Gastroesophageal sphincter (tissue), 4 donors: ENCODE measurements around the gene AK8. TPM values are rescaled to one million over a fixed set of nuclear protein-coding genes. Genes with fewer than 3 reads are reported as not detected.
"Not testable (repeated sequence)": the region's sequence is repeated elsewhere in the genome, so short reads cannot be mapped to it uniquely, and the experiment has no call there.

ENCODE experiments used
- ATAC-seq: fragments of 150-250 bp; one replicate; pipeline ENCODE4 v1.9.1; 2016; ENCODE audit warnings: mild to moderate bottlenecking, moderate library complexity
- H3K27ac ChIP-seq, 4 donors: fragments of 200-600 bp; sonication (generic) in 3 of 4; 1 replicate in 3 of 4; 2 replicates in 1 of 4; pipeline ENCODE4 v1.5.1; 2016 to 2019
- H3K27me3 ChIP-seq: fragments of 200-600 bp; sonication (generic); one replicate; pipeline ENCODE4 v1.5.1; 2019
- H3K36me3 ChIP-seq, 2 donors: fragments of 200-600 bp; sonication (generic); one replicate each; pipeline ENCODE4 v1.5.1; 2019; ENCODE audit warnings: control low read depth in 1 of 2
- H3K4me1 ChIP-seq, 3 donors: fragments of 200-600 bp; sonication (generic); 1 replicate in 2 of 3; 2 replicates in 1 of 3; pipeline ENCODE4 v1.5.1; 2016 to 2019; ENCODE audit warnings: control low read depth in 2 of 3
- H3K4me3 ChIP-seq, 2 donors: fragments of 200-600 bp; sonication (generic); one replicate each; pipeline ENCODE4 v1.5.1; 2019; ENCODE audit warnings: mild to moderate bottlenecking in 1 of 2, moderate library complexity in 1 of 2
- H3K9me3 ChIP-seq, 3 donors: fragments of 200-600 bp; sonication (generic); one replicate each; pipeline ENCODE4 v1.5.1; 2017 to 2019; ENCODE audit warnings: control low read depth in 2 of 3
- CTCF ChIP-seq, 4 experiments: fragments of 200-600 bp in 2 of 4; fragments of 450-650 bp in 2 of 4; sonication (generic) in 1 of 4; IDR thresholded peaks; one replicate each; pipeline ENCODE4 v1.5.1; 2017 to 2019; ENCODE audit warnings: antibody characterized with exemption in 4 of 4, mild to moderate bottlenecking in 2 of 4, moderate library complexity in 2 of 4
- EP300 ChIP-seq: sonication (generic); formaldehyde crosslinking; IDR thresholded peaks from one replicate; pipeline ENCODE4 v1.6.1; 2017; ENCODE audit warnings: antibody characterized with exemption, mild to moderate bottlenecking
- POLR2A ChIP-seq, 2 donors: fragments of 450-650 bp; IDR thresholded peaks; one replicate each; pipeline ENCODE4 v1.6.1; 2017; ENCODE audit warnings: antibody characterized with exemption in 2 of 2, mild to moderate bottlenecking in 2 of 2, moderate library complexity in 1 of 2
- POLR2AphosphoS5 ChIP-seq: sonication (generic); formaldehyde crosslinking; IDR thresholded peaks from one replicate; pipeline ENCODE4 v1.6.1; 2017; ENCODE audit warnings: antibody characterized with exemption
- WGBS, 2 donors: methylation state at CpG; one replicate each; pipeline ENCODE4 v1.1.5; 2018; ENCODE audit warnings: low coverage in 1 of 2; 5-methylcytosine and 5-hydroxymethylcytosine counted together
- total RNA-seq, 4 donors: library from RNA; depleted of rRNA; stranded (reverse); fragments of >200 nt; gene quantifications; one replicate each; pipeline ENCODE4 v1.1.0, GENCODE V29; 2016

Gene AK8
- total RNA-seq, 4 donors from 2014 or later, result 0.31 to 0.81 (median 0.63) TPM

- Histone ChIP-seq H3K36me3 (no peaks in the 10 kb centered on the region), H3K4me3 (no peak overlapping the region), H3K27ac (no peak overlapping the region), H3K9me3 (no peaks in the 10 kb centered on the region), H3K4me1 (no peaks in the 10 kb centered on the region), H3K27me3 (peaks cover 21% of the 10 kb centered on the region)
- no peak for ATAC-seq
- 94 to 95% methylated on average over 4 to 8 of the region's 13 CpGs for WGBS, 2 donors
- TF ChIP-seq EP300, result no peak
- no peak for TF ChIP-seq POLR2A (IDR thresholded peaks at IDR 0.05)
- TF ChIP-seq POLR2AphosphoS5, result no peak
- no peak for TF ChIP-seq CTCF (IDR thresholded peaks at IDR 0.05)
Measured at GRCh38 chr9:132725306-132725705, 152.8 kb downstream of the AK8 start.

GRCh38 chr9:132723809-132724208 lies 154.3 kb downstream of the AK8 start:
- TF ChIP-seq CTCF (IDR thresholded peaks at IDR 0.05) (no peak), EP300 (no peak), POLR2AphosphoS5 (no peak)
- 86% methylated on average over 1 of the region's 4 CpGs; no CpG with 5 or more reads in 1 of the 2 donors for WGBS, 2 donors
- Histone ChIP-seq H3K4me1 (no peaks in the 10 kb centered on the region), H3K27me3 (peaks cover 21% of the 10 kb centered on the region), H3K27ac (no peak overlapping the region), H3K36me3 (no peaks in the 10 kb centered on the region), H3K9me3 (no peaks in the 10 kb centered on the region), H3K4me3 (no peak overlapping the region)
- no peak for ATAC-seq

GRCh38 chr9:132722564-132723065 lies 155.5 kb downstream of the AK8 start:
- ATAC-seq, result no peak
- no peaks in the 10 kb centered on the region for H3K9me3 ChIP-seq
- H3K4me1 ChIP-seq, result no peaks in the 10 kb centered on the region
- H3K27me3 ChIP-seq, result peaks cover 21% of the 10 kb centered on the region
- no peak overlapping the region for H3K4me3 ChIP-seq
- no peak for TF ChIP-seq POLR2A (IDR thresholded peaks at IDR 0.05)
- TF ChIP-seq EP300, result no peak
- no peak for TF ChIP-seq POLR2AphosphoS5
- no peak for TF ChIP-seq CTCF (IDR thresholded peaks at IDR 0.05)
- no peaks in the 10 kb centered on the region for H3K36me3 ChIP-seq
- H3K27ac ChIP-seq, result no peak overlapping the region
- WGBS, 2 donors, result 80 to 87% methylated on average over 1 to 5 of the region's 16 CpGs

- H3K4me3 ChIP-seq, result no peak overlapping the region
- no peak overlapping the region for H3K27ac ChIP-seq
- peaks cover 29% of the 10 kb centered on the region for H3K27me3 ChIP-seq
- no peak for ATAC-seq
- H3K4me1 ChIP-seq, result no peaks in the 10 kb centered on the region
- no peak for TF ChIP-seq POLR2A (IDR thresholded peaks at IDR 0.05)
- no peak for TF ChIP-seq POLR2AphosphoS5
- 88% methylated on average over 5 of the region's 12 CpGs; no CpG with 5 or more reads in 1 of the 2 donors for WGBS, 2 donors
- no peaks in the 10 kb centered on the region for H3K36me3 ChIP-seq
- H3K9me3 ChIP-seq, result no peaks in the 10 kb centered on the region
Measured at GRCh38 chr9:132721661-132722060, 156.4 kb downstream of the AK8 start.

GRCh38 chr9:132718381-132718928 lies 159.6 kb downstream of the AK8 start:
- not testable (repeated sequence) for H3K36me3 ChIP-seq, H3K9me3 ChIP-seq, H3K4me3 ChIP-seq, ATAC-seq, H3K27ac ChIP-seq, H3K4me1 ChIP-seq
- H3K27me3 ChIP-seq, result peaks cover 31% of the 10 kb centered on the region
- 64 to 80% methylated on average over 1 to 8 of the region's 8 CpGs for WGBS, 2 donors

- H3K9me3 ChIP-seq, result no peaks in the 10 kb centered on the region
- H3K36me3 ChIP-seq, result no peaks in the 10 kb centered on the region
- TF ChIP-seq EP300 (no peak), CTCF (IDR thresholded peaks at IDR 0.05) (no peak), POLR2A (IDR thresholded peaks at IDR 0.05) (no peak), POLR2AphosphoS5 (no peak)
- peaks cover 26% of the 10 kb centered on the region for H3K27me3 ChIP-seq
- WGBS, 2 donors, result 69% methylated on average over 8 to 11 of the region's 13 CpGs
- no peak for ATAC-seq
- H3K4me3 ChIP-seq, result no peak overlapping the region
- no peaks in the 10 kb centered on the region for H3K4me1 ChIP-seq
- H3K27ac ChIP-seq, result no peak overlapping the region
Measured at GRCh38 chr9:132717326-132717945, 160.6 kb downstream of the AK8 start.
